ENCODE results near the gene GNAS.

DNA sequence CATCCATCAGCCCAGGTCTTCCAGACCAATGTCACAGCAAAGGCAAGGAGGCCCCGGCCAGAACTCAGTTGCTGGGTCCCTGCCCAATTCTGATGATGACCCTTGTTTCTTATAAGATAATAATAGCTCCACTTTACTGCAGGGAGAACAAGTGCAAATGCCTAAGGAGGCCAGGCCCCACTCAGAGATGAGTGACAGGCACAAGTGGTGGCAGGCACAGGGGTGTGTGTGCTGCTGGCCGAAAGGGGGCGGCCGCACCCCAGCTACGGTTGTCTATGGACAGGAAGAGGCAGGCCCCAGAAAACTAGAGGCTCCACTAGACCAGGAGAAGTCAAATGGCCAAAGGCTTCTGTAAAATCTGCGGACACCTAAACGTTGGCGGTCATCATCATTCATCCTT is 30.4 kb upstream of the GNAS start:
- TF ChIP-seq, protein P1, sequence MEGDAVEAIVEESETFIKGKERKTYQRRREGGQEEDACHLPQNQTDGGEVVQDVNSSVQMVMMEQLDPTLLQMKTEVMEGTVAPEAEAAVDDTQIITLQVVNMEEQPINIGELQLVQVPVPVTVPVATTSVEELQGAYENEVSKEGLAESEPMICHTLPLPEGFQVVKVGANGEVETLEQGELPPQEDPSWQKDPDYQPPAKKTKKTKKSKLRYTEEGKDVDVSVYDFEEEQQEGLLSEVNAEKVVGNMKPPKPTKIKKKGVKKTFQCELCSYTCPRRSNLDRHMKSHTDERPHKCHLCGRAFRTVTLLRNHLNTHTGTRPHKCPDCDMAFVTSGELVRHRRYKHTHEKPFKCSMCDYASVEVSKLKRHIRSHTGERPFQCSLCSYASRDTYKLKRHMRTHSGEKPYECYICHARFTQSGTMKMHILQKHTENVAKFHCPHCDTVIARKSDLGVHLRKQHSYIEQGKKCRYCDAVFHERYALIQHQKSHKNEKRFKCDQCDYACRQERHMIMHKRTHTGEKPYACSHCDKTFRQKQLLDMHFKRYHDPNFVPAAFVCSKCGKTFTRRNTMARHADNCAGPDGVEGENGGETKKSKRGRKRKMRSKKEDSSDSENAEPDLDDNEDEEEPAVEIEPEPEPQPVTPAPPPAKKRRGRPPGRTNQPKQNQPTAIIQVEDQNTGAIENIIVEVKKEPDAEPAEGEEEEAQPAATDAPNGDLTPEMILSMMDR (IDR thresholded peaks at IDR 0.05) = no peak
- TF ChIP-seq POLR2AphosphoS5 (IDR thresholded peaks at IDR 0.05) = no peak

Data from suprapubic skin (tissue), 3 donors.